D341Med (cell line): Measurements from ENCODE around the gene TBXA2R.
A peak's percentile ranks its signal among the peaks of the same experiment; 100 is the strongest.
"Not testable (repeated sequence)": the region's sequence is repeated elsewhere in the genome, so short reads cannot be mapped to it uniquely, and the experiment has no call there.

Source experiments
- DNase-seq: peaks from one replicate; pipeline ENCODE4 v3.0.0; 2012; ENCODE audit warnings: low spot score

TBXA2R gene

DNA sequence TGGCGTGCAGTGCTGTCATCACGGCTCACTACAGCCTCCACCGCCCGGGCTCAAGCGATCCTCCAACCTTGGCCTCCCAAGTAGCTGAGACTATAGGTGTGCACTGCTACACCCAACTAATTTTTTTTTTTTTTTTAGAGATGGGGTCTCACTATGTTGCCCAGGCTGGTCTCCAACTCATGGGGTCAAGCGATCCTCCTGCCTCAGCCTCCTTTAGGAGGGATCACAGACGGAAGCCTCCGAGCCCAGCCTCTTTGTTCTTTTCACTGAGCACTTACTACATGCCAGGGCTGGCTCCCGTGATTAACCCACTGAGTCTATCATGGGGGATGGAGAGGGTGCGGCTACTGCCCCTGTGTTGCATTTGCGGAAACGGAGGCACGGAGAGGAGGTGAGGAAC, 32.8 kb upstream of the TBXA2R start:
- no peak for DNase-seq

DNA sequence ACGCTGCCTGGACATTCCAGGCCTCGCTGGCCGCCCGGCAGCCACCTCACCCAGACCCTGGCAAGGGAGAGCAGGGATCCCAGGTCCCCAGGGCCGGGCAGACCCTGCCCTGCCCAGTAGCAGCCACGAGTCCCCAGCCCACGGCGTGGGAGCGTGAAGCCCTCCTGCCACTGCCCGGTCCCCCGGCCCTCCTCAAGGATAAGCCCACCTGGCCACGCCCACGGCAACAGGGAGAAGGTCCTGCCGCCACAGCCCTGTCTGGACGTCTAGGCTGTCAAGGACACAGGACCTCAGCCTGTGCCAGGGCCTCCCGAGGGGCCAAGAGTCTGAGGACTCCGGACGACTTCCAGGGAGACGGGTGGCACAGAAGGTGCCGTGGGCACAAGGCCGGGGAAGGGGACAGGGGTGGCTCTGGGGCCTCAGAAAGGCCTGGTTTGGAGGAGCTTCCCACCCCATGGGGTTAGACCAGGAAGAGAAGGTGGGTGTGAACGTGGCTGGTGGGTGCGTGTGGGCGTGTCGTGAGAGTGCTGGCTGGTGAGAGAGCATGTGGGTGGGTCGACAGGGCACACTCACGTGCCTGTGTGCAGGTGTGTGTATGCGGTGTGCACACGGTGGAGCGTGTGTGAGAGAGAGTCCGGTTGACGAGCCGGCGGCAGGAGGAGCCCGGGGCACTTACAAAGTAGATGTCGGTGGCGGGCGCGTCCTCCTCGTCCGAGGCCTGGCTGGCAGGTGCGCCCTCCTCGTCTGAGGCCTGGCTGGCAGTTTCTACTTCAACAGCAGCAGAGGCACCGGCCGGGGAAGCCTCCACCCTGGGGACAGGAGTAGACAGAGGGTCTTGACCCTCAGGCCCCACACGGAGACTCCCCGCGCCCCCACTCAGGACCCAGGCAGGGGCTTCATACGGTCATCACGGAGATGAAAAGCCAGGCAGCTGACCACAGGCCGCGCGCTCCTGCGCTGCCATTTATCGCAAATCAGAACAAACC, 31.8 kb upstream of the TBXA2R start:
- no peak for DNase-seq

DNA sequence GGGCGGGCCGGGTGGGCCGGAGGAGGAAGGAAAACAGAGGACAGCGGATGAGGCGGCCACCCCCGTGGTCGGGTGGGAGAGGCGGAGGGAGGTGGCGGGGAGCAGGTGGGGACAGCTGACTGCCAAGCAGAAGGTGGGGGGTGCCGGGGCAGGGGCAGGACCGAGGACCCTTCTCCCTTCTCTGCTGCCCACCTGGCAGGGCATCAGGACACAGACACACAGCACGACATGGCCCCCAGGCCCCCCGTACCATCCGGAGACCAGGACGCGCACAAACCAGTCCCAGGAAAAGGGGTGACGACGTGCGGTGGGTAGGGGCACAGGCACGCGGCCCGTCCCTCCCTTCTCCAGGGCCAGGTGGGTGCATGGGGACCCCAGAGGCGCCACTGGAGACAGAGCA, 30.9 kb upstream of the TBXA2R start:
- DNase-seq: no peak

DNA sequence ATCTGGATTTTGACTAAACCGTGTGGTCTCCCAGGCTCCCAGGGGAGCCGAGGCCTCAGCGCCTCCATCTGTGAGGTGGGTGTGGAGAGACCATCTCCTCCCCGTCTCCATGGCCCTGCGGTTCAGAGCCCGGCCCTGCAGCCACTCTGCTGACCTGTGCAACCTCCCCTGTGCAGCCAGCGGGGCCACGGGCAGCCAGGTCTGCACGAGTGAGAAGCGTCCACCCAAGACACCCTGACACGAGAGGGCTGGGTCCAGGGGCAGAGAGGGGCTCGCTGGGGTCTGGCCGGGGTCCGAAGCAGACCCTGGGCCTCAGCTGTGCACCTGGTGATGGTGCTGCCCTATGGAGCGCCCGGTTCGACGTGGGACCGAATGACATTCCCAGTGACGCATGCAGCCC, 30.3 kb upstream of the TBXA2R start:
- DNase-seq: no peak

DNA sequence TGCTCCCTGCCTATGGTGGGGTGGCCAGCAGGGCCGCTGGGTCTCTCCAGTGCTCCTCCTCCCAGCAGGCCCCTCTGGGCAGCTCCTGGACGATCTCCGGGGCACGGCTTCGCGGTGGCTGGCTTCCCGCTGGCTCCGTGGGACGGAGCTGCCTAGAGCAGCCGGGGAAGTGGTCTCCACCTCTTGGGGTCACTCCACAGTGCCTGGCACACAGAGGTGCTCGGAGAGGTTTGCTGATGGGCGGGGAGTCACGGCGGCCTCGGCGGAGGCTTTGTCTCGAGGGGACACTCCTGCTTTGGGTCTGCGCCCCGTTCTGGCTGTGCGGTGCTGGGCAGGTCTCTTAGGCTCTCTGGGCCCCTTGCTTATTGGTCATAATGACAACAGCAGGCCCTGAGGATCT, 29.8 kb upstream of the TBXA2R start:
- no peak for DNase-seq

DNA sequence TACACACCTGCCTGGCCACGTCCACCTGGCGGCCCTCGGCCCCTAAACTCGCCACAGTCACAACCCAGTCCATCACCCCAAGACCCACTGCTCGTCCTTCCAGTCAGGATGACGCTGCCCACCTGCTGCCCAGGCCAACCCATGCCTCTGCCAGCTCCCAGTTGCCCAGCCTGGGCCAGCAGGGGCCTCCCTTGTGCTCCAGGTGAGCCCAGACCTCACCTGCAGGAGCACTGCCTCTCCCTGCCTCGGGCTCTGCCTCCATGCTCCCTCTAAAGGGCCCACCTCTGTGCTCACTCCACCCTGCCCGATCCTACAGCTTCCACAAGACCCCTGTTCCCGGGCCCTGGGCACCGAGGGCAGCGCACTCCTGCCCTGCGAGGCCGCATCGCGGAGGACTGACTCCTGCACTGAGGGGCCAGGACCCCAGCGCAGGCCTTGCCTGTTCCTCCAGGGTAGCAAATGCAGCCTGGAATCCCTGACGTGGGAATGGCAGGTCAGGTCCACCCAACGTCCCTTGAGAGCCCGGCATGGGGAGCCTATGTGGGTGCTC, 27.9 kb upstream of the TBXA2R start:
- no peak for DNase-seq

DNA sequence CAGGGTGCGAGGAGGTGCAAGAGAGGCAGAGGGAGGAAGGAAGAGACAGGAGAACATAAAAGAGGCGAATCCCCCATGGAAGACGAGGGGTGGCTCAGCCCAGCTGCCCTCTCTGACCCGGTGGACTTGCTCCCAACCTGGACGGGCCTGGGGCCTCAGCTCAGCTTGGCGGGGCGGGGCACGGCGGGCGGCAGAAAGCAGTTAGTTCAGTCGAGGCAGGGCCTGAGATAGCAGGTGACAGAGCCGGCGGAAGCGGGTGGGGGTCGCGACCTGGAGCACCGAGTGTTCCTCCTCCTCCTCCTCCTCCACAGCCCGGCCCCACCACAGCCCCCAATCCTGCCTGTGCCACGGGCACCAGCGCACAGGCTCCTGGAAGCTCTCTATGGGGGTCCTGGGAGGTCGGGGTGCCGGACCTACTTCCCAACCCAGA, 26.9 kb upstream of the TBXA2R start:
- no peak for DNase-seq

DNA sequence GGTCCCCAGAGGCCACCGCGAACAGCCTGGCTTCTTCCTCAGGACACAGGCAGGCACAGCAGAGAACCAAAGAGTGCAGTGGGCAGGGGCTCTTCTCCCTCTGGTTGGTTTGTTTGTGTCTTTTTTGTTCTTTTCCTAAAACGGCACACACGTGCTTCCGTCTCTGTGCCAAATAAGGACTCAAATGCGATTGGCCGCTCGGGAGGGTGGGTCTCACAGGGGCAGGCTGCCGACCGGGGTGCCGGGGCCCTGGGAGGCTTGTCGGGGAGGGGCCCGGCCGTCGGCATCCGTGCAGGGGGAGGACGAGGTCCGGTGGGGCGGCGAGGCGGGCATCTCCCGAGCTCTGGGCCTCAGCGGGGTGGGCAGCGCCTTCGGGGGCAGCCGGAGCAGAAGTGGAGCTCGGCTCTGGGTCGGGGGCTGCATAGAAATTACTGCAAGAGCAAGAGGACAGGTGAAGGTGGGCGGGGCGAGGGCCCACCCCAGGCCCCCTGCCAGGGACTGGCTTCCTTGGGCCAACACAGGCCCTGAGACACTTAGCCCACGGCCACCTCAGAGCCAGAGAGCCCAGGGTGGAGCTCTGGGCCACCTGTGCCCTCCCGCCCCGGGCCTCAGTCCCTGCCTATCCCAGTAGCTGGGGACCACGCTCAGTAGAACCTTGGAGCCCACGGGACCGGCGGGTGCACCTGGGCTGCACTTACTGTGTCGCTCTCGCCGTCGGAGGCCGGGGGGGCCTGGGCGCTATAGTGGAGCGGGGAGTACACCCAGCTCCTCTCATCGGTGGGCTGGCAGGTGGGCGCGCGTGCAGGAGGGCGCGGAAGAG, 26.3 kb upstream of the TBXA2R start:
- no peak for DNase-seq

DNA sequence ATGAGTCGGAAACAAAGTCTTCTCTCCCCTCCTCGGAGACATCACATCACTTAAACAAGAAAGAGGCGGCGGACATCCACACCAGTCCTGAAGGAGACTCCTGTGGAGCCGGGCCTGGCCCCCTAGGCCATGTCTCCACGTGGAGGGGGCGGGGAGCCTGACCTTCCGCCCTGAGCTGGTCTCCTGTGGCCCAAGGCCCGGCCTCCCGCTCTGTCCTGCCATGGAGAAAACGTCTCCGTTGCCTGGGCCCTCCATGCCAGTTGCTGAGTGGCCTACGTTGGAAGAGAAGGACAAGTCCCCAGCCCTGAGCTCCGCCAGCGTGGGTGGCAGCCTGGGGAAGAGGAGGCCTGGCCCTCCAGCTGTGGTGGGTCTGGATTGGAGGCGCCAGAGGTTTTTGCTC, 25.4 kb upstream of the TBXA2R start:
- no peak for DNase-seq

DNA sequence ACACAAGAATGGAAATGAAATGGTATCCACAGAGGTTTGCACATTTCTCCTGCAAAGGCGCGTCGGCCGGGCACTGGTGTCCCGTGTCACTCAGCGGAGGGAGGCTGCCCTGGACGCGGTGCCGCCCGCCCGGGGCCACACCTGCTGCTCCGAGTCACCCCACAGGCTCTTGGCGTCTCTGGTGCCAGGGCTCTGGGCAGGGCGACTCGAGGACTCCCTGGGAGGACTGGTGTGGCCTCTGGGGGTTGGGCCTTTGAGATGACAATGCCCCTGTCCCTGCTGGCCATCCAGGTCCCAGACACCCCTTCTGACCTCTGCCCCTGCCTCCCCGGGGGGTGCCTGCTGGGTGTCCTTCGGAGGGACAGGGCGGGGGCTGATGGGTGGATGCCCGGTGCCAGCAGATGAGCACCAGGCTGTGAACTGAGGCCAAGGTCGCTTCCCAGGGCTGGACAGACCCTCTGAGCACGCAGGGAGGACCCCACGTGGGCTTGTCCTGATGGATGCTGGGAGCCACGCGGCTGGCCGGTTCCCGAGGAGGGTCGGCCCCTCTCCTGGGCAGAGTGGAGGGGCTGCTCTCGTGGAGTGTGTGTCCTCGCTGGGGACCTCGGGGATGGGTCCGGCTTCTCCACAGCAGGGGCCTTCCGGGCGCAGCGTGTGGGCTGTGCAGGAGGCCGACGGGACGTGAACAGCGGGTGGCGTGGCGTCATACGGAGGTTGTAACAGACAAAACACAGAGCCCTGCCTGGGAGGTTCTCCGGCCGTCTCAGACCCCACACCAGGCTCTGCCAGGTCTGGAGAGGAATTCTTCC, 24.6 kb upstream of the TBXA2R start:
- no peak for DNase-seq

DNA sequence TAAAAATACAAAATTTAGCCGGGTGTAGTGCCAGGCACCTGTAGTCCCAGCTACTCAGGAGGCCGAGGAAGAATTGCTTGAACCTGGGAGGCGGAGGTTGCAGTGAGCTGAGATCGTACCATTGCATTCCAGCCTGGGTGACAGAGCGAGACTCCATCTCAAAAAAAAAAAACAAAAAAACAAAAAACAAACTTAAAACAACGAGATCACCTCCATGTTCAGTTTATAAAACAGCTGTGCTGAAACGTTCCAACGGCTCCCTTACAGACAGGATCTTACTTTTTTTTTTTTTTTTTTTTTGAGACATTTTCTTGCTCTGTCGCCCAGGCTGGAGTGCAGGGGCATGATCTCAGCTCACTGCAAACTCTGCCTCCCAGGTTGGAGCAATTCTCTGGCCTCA, 22.1 kb upstream of the TBXA2R start:
- not testable (repeated sequence) for DNase-seq

DNA sequence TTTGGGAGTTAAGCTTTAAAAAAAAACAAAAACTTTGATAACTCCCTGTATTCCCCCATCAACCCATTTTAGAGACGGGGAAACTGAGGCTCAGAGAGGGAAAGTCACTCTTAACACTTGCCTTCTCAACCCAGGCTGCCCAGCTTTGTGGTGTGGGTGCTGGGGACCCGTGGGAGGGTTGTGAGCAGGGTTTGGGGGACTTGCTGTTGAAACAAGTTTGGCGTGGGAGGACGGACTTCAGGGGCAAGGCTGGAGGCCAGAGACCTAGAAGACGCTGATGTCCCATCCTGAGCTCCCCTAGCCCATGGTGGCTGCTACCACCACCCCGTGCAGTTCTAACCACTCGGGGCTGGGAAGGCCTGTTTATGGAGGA, 20.7 kb upstream of the TBXA2R start:
- DNase-seq: no peak

DNA sequence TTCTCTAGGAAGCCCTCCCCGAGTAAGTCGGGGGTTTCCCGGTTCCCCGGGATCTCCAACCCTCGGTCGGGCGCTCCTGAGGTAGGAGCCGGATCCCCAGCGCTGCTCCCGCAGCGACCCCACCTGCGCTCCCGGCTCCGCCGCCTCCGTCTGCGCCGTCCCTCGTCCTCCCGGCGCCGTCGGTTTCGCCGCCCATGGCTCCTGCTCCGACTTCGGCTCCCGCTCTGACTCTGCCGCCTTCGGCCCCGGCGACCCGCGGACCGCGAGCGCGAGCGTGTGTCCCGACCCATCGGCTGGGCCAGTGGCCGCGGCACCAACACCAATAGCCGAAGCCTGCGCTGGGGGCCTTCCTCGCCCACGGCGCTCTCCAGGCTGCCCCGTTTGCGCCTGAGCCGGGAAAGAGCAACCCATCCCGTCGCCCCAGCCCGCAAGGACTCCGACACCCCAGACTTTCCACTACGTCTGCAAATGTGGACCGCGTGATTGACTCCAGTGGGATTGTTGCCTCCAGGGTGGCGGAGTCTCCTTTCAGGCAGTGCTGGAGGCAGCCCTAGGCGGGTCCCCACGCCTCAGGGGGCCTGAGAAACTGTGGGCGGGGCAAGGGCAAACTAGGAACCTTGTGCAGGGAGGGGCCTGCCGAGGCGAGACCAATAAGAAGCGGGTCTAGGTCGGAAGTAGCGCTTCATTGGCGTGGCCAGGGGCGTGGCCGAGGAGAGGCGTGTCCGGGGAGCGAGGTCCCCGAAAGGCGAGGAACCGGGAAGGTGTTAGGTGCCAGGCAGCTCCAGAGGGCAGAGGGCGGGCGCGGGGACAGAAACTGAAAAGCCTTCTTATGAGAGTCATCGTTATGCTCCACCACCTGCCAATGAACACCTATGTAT, 20.0 kb upstream of the TBXA2R start, which contains the start of gene CACTIN:
TSS of gene CACTIN (minus strand) at position 318 of the 878 bp plus-strand sequence. CDS start at position 290, 28 bp downstream.
- peak; percentile 100 for DNase-seq

DNA sequence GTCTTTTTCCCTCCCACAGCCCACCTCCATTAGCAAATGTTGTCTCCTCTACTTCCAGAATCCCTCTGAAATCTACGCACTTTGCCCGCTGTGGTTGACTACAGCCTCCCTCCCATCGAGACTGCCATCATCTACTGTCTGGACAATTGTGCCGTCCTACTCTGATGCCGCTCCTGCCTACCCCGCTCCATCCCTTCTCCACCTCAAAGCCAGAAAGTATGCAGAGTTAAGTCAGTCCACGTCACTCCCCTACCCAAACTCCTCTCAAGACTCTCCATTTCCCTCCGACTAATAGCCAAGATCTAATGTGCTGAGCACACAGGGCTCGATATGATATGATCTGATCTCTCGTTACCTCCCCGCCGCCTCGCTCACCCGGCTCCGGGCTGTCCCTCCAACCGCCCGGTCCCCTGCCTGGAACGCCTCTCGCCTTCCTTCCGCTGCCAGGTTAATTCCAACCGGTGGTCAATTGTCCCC, 19.4 kb upstream of the TBXA2R start:
- DNase-seq: no peak

DNA sequence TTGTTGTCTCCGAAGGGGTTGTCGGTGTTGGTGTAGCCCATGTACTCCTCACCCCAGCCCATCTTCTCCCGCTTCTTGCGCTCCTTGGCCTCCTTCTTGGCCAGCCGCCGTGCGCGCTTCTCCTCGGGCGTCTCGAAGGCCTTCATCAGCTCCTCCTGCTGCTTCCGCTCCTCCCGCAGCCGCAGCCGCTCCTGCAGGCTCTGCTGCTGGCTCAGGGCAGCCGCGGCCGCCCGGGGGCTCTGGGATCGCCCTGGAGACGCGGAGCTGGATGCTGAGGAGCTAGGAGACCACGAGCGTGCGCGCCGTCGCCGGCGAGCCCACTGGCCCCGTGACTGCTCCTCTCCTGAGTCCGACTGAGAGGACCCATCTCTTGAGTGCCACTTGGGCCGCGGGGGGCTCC, 17.0 kb upstream of the TBXA2R start:
- DNase-seq: no peak

DNA sequence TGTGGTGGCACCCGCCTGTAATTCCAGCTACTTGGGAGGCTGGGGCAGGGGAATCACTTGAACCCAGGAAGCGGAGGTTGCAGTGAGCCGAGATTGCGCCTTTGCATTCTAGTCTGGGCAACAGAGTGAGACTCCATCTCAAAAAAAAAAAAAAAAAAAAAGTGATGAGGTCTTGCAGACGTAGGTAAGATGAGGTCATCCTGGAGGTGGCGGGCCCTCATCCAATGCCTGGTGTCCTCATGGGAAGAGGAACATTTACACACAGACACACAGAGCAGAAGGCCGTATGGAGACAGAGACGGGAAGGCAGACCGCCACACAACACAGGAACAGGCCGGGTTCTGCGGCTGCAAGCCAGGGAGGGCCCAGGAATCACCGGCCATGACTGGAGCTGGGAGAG, 15.5 kb upstream of the TBXA2R start:
- DNase-seq: no peak

DNA sequence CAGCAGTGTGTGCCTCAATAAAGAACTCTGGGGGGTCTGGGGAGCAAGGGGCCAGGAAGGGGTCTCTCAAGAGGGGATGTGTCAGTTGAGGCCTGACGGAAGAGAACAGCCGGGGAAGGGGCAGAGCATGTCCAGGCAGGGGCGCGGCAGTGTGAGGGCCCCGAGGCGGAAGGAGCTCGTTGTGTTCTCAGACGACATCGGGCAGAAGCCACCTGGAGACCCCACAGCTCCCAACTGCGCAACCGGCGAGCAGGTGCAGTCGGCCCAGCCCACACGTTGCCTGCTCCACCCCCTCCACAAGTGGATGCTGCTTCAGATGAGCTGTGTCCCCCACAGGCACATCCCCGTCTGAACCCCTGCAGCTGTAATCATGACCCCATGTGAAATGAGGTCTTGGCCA, 15.0 kb upstream of the TBXA2R start:
- DNase-seq: no peak

DNA sequence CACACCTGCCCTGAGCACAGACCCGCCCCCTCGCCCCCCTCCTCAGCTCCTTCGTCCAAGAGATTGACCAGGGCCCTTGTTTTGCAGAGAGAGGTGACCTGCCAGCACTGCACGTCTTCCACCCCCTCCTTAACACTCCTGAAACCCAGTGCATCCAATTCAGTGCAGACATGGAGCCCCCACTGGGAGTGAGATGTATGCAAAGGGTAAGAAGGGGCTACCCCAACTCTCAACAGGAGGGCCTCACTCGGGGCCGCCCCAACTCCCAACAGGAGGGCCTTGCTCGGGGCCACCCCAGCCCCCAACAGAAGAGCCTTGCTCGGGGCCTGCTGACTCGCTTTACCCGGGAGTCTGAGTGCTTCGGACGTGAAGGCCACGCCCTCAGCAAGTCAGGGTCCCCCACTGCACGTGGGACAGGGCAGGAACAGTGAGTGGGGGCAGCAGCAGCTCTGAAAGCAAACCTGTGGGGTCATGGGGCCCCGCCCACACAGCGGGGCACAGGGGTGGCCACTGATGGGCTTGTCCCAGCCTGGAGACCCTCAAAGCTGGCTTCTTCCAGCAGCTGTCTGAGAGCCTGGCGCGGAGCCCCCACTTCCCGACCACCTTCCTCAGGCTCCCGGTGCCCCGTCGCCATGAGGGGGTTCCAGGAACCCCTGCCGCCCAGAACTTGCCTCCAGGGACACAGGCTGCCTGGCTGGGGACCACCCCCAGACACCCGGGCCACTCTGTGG, 14.3 kb upstream of the TBXA2R start:
- DNase-seq: no peak

DNA sequence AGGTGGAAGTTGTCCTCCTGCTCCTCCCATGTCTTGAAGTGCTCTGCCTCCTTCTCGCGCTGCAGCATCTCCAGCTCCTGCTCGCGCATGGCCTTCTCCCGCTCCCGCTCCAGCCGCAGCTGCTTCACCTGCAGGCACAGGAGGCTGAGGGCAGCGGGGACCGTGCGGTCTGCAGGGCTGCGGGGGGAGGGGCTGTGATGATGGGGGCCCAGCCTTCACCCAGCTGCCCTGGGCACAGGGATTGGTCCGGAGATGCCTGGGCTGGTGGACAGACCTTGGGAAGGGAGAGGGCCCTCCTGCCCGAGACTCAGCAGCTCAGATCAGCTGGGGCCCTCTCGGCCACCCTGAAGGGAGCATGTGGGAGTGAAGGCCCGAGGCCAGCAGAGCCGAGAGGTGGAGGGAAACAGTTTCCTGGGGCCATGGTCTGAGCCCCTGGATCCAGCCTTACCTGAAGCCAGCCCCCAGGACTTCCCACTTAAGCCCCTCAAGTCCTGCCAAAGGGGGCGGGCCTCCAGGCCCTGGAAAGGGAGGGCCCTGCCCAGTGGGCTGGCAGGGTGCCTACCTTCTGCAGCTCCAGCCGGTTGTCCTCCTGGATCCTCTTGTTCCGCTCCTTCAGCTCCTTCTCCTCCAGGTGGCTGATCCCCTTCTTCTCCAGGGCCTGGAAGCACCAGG, 13.6 kb upstream of the TBXA2R start:
- DNase-seq: no peak
